ENCODE measurements around the gene ZNF416.
A peak's percentile ranks its signal among the peaks of the same experiment; 100 is the strongest.

The ZNF416 gene

DNA sequence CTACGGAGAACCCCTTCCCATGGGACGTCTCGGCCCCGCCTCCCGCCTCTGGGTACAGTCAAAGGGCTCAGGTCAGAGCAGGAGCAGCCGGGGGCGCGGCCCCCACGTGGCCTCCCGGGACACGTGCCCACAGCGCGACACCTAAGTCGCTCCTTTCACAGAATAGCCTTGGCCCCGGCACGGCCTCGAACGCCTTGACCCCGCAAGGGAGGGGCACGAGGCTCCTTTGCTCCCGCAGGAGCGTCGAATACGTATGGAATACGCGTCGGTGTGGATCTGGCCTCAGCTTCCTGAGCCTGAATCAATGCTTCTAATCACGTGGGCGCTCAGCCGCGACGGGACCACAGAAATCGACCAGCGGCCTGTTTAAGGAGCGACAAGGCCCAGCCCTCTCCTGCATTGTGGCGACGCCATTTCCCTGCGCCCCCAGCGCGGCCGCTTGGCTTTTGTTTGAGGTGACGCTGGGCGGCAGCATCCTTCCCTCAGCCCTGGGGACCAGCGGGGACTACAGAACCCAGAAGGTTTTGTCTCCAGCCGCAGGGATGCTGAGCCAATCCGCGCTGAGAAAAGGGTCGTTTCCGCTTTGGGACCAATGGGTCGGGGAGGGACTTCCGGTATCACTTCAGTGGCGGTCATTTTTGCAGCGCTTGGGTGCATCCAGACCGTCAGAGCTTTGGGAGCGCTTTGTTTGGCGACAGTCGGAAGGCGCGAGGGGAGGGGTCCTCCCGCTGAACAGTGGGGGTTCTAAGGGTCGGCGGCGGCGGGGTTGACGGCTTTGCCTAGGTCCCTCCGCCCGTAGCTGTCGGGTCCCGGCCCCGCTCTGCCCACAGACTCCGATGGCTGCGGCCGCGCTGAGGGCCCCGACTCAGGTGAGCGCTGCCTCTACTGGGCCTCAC is 5.1 kb upstream of the ZNF416 start, which contains the start of gene ZIK1:
TSS of gene ZIK1 (plus strand) at position 625 of the 896 bp plus-strand sequence. CDS start at position 837, 212 bp downstream.
- Histone ChIP-seq H3K27me3 (ENCODE audit: insufficient read depth, low read length) (no peaks in the 10 kb centered on the region), H2AFZ (ENCODE audit: low read length, unreplicated experiment) (peak within 1 kb of the TSS; percentile 96), H3K79me2 (ENCODE audit: control insufficient read depth, insufficient read depth, low read length, unreplicated experiment) (peaks cover 14% of the 10 kb centered on the region), H3K27ac (ENCODE audit: low read depth, low read length) (no peak within 1 kb of the TSS; the same call in 1 of the 2 replicates), H3K4me3 (ENCODE audit: low read depth, low read length) (peak within 1 kb of the TSS; percentile 95), H3K4me1 (ENCODE audit: control insufficient read depth, insufficient read depth, low read length, unreplicated experiment) (no peaks in the 10 kb centered on the region), H3K36me3 (ENCODE audit: insufficient read depth, low read length) (peaks cover 15% of the 10 kb centered on the region)

DNA sequence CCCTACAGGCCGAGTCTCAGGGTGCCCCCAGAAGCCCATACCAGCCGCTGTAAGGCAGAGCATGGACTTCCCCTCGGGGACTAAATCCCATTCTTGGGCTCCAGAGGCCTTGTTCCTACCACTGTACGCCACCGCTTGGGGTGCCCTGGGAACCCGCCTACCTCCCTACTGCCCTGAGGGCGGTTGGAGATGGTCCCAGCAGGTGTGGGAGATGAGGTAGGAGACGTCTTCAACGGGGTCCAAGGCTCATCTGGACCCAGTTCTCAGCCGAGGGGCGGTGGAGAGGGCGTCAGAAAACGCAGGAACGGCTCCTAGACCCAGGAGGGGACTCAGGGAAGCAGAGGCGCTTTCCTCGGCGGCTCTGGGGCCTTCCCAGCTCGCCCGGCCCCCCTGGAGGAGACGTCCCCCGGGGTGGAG is 4.4 kb upstream of the ZNF416 start:
- H2AFZ ChIP-seq (ENCODE audit: low read length, unreplicated experiment): peak overlapping the region; percentile 96
- H3K4me1 ChIP-seq (ENCODE audit: control insufficient read depth, insufficient read depth, low read length, unreplicated experiment): no peaks in the 10 kb centered on the region
- no peaks in the 10 kb centered on the region for H3K27me3 ChIP-seq (ENCODE audit: insufficient read depth, low read length)
- H3K4me3 ChIP-seq (ENCODE audit: low read depth, low read length): peak overlapping the region; percentile 95
- H3K36me3 ChIP-seq (ENCODE audit: insufficient read depth, low read length): peaks cover 9% of the 10 kb centered on the region; the same call in 1 of the 2 replicates
- H3K27ac ChIP-seq (ENCODE audit: low read depth, low read length): no peak overlapping the region
- H3K79me2 ChIP-seq (ENCODE audit: control insufficient read depth, insufficient read depth, low read length, unreplicated experiment): peaks cover 18% of the 10 kb centered on the region

DNA sequence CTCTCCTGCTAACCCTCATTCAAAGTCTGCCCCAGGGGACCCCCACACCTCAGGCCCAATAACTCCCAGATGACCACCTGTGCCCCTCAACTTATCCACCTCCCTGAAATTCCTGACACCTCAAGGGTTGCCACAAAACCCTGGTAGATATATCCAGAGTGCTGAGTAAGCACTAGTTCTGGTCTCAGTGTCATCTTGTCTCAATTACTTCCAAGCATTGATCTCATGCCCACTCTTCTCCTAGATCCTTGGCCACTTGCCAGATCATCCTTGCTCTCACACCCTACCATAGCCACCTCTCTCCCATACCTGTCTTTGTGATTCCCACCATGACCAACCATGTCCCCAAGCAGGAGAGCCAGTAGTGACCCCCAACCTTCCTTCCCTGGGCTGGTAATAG is 2.0 kb downstream of the ZNF416 start:
- Histone ChIP-seq H3K79me2 (ENCODE audit: control insufficient read depth, insufficient read depth, low read length, unreplicated experiment) (peaks cover 20% of the 10 kb centered on the region), H3K27ac (ENCODE audit: low read depth, low read length) (no peak overlapping the region), H3K4me3 (ENCODE audit: low read depth, low read length) (no peak overlapping the region; the same call in 1 of the 2 replicates), H2AFZ (ENCODE audit: low read length, unreplicated experiment) (no peak overlapping the region), H3K36me3 (ENCODE audit: insufficient read depth, low read length) (peaks cover 52% of the 10 kb centered on the region), H3K4me1 (ENCODE audit: control insufficient read depth, insufficient read depth, low read length, unreplicated experiment) (peaks cover 3% of the 10 kb centered on the region), H3K27me3 (ENCODE audit: insufficient read depth, low read length) (no peaks in the 10 kb centered on the region)

DNA sequence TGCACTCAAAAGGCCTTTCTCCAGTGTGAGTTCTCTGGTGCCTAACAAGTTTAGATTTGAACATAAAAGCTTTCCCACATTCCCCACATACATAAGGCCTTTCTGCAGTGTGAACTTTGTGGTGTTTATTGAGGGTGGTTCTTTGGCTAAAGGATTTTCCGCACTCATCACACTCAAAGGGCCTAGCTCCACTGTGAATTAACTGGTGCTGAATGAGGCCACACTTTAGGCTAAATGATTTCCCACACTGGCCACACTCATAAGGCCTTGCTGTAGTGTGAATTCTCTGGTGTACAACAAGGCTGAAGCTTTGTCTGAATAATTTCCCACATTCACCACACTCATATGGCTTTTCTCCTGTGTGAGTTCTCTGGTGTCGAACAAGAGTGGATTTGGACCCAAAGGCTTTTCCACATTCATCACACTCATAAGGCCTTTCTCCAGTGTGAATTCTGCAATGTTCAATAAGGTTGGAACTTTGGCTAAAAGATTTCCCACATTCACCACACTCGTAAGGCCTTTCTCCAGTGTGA is 6.2 kb downstream of the ZNF416 start:
- H3K27ac ChIP-seq (ENCODE audit: low read depth, low read length): no peak overlapping the region
- peaks cover 9% of the 10 kb centered on the region for H3K79me2 ChIP-seq (ENCODE audit: control insufficient read depth, insufficient read depth, low read length, unreplicated experiment)
- H3K4me3 ChIP-seq (ENCODE audit: low read depth, low read length): no peak overlapping the region
- H3K4me1 ChIP-seq (ENCODE audit: control insufficient read depth, insufficient read depth, low read length, unreplicated experiment): no peaks in the 10 kb centered on the region
- H3K27me3 ChIP-seq (ENCODE audit: insufficient read depth, low read length): no peaks in the 10 kb centered on the region
- peaks cover 62% of the 10 kb centered on the region for H3K36me3 ChIP-seq (ENCODE audit: insufficient read depth, low read length)
- no peak overlapping the region for H2AFZ ChIP-seq (ENCODE audit: low read length, unreplicated experiment)

DNA sequence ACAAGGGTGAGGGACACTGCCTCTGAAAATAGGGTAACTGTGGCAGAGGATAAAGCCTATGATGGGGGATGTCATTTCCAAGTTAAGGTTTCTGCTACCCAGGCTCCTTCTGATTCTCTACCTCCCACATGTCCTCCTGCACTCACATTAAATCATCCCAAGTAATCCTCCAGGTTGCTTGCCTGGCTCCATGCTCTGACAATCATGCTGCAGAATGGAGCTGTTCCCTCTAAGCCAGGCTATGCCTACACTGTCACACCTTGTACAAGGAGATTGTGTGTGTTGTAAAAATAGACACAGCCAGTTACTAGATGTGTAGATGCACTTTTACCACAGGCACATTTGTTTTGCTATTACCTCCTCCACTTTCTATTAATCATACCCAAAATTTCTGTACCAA is 8.0 kb downstream of the ZNF416 start:
- Histone ChIP-seq H3K27me3 (ENCODE audit: insufficient read depth, low read length) (no peaks in the 10 kb centered on the region), H3K4me3 (ENCODE audit: low read depth, low read length) (no peak overlapping the region), H3K36me3 (ENCODE audit: insufficient read depth, low read length) (peaks cover 49% of the 10 kb centered on the region), H3K79me2 (ENCODE audit: control insufficient read depth, insufficient read depth, low read length, unreplicated experiment) (no peaks in the 10 kb centered on the region), H3K27ac (ENCODE audit: low read depth, low read length) (no peak overlapping the region), H2AFZ (ENCODE audit: low read length, unreplicated experiment) (no peak overlapping the region), H3K4me1 (ENCODE audit: control insufficient read depth, insufficient read depth, low read length, unreplicated experiment) (no peaks in the 10 kb centered on the region)

DNA sequence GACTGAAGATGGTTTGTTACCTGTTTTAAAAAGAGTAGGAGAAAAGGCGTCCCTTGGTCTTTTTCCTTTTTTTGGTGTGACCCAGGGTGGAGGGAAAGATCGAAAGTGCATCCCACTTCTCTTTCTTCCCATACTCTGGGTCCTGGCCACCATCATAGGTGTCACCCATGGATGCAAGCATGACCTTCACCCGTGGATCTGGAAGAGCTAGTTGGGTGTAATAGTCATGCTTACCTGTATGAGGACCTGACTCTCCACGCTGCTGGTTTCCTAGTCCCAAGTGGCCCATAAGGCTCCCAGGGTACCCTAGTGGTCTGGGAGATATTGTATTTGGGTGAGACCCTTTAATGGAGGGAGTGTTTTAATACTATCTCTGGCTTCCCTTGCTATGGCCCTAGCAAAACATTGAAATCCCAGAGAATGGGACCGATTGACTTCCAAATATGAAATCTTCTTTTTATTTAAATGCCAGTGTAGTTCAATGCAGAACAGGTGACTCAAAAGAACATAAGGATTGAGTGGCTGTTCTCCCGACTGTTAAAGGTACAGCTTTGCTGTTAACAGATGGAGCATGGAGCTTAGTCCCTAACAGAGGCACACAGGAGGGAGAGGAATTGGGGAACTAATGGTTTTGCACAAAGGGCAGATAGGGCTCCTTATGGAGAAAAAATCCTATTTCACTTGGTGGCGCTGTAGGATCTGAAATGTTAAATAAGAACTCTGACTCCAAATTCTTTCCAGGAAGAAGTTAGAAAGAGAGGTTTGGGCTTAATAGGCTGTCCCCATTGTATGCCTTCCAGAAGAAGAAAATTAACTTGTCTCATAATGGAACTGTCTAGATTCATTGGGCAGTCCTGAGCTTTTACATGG is 12.1 kb downstream of the ZNF416 start:
- H3K36me3 ChIP-seq (ENCODE audit: insufficient read depth, low read length): peaks cover 10% of the 10 kb centered on the region; the same call in 1 of the 2 replicates
- no peak overlapping the region for H3K4me3 ChIP-seq (ENCODE audit: low read depth, low read length)
- no peaks in the 10 kb centered on the region for H3K79me2 ChIP-seq (ENCODE audit: control insufficient read depth, insufficient read depth, low read length, unreplicated experiment)
- no peak overlapping the region for H2AFZ ChIP-seq (ENCODE audit: low read length, unreplicated experiment)
- H3K27ac ChIP-seq (ENCODE audit: low read depth, low read length): no peak overlapping the region
- H3K4me1 ChIP-seq (ENCODE audit: control insufficient read depth, insufficient read depth, low read length, unreplicated experiment): no peaks in the 10 kb centered on the region
- no peaks in the 10 kb centered on the region for H3K27me3 ChIP-seq (ENCODE audit: insufficient read depth, low read length)

DNA sequence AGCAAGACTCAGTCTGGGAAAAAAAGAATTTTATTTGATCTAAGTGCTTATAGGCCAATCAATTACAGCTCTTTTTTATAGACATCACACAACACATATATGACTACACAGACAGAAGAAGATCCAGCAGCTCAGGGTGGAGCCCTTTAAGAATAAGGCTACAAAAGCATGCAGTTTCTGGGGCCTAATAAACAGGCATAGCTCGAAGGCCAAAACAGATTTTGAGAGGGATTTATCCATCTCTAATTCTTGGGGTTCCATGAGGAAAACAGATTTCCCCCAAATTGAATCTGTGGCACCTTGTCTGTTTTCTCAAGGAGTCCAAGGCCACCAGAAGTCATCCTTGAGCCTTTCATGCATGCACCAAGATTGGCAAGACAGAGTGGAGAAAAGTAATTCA is 15.2 kb downstream of the ZNF416 start:
- Histone ChIP-seq H3K4me3 (ENCODE audit: low read depth, low read length) (no peak overlapping the region), H3K27me3 (ENCODE audit: insufficient read depth, low read length) (no peaks in the 10 kb centered on the region), H3K4me1 (ENCODE audit: control insufficient read depth, insufficient read depth, low read length, unreplicated experiment) (peaks cover 8% of the 10 kb centered on the region), H2AFZ (ENCODE audit: low read length, unreplicated experiment) (no peak overlapping the region), H3K79me2 (ENCODE audit: control insufficient read depth, insufficient read depth, low read length, unreplicated experiment) (peaks cover 3% of the 10 kb centered on the region), H3K36me3 (ENCODE audit: insufficient read depth, low read length) (no peaks in the 10 kb centered on the region), H3K27ac (ENCODE audit: low read depth, low read length) (no peak overlapping the region)

DNA sequence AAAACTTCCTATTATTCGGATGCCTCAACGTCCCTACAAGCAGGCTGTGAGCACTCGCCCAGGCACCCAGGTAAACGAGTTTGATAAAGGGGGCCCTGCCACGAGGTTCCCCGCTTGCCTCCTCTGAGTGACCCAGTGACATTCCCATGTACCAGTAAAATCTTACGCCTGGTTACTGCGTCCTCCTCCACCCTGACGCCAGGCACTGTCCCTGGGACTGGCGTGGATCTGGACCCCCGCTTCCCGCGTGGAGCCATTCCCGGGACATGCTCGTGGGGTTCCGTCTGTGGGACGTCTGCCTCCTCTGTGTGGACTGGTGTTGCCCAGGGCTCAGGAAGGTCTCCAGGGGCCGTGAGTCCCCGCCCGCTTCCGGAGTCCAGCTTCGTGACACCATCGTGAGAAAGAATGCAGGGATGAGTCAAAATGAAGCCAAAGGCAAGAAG is 18.6 kb downstream of the ZNF416 start:
- Histone ChIP-seq H3K27me3 (ENCODE audit: insufficient read depth, low read length) (no peaks in the 10 kb centered on the region), H2AFZ (ENCODE audit: low read length, unreplicated experiment) (peak overlapping the region; percentile 99), H3K4me1 (ENCODE audit: control insufficient read depth, insufficient read depth, low read length, unreplicated experiment) (peaks cover 8% of the 10 kb centered on the region), H3K36me3 (ENCODE audit: insufficient read depth, low read length) (peaks cover 14% of the 10 kb centered on the region), H3K4me3 (ENCODE audit: low read depth, low read length) (peak overlapping the region; percentile 87), H3K79me2 (ENCODE audit: control insufficient read depth, insufficient read depth, low read length, unreplicated experiment) (peaks cover 20% of the 10 kb centered on the region), H3K27ac (ENCODE audit: low read depth, low read length) (peak overlapping the region; percentile 96)

DNA sequence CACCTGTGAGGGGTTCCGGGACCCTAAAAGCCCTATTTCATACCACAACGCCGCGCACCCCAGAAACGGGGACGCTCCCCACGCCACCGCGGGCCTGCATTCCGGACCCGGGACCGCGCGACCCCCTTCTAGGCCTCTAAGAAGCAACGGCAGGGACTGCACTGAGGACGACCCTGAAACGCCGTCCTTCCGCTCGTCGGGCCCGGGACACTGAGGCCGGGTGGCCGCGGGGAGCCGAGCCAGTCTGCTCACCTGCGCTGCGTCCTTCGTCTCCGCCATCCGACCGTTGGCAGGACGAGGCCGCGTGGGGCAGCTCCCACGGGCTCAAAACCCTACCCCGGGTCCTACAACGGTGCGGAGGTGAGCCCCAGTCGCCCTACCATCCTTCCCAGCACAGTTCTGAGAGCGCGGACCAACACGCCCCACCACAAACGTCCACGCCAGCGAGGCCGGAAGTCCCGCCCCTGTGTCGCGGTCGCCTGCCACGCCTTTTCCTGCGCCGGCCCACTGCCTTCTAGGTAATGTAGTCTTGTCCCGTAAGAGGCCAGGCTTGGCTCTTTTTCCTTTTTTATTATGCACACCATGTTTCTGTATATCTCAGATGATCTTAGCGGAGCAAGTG is 19.2 kb downstream of the ZNF416 start, which contains the start of gene ZNF550:
TSS of gene ZNF550 (minus strand) at position 460 of the 622 bp plus-strand sequence. CDS start at position 279, 181 bp downstream.
- Histone ChIP-seq H3K4me1 (ENCODE audit: control insufficient read depth, insufficient read depth, low read length, unreplicated experiment) (peaks cover 8% of the 10 kb centered on the region), H2AFZ (ENCODE audit: low read length, unreplicated experiment) (peak within 1 kb of the TSS; percentile 99), H3K27ac (ENCODE audit: low read depth, low read length) (peak within 1 kb of the TSS; percentile 96), H3K4me3 (ENCODE audit: low read depth, low read length) (peak within 1 kb of the TSS; percentile 87), H3K27me3 (ENCODE audit: insufficient read depth, low read length) (no peaks in the 10 kb centered on the region), H3K79me2 (ENCODE audit: control insufficient read depth, insufficient read depth, low read length, unreplicated experiment) (peaks cover 20% of the 10 kb centered on the region), H3K36me3 (ENCODE audit: insufficient read depth, low read length) (peaks cover 19% of the 10 kb centered on the region)

DNA sequence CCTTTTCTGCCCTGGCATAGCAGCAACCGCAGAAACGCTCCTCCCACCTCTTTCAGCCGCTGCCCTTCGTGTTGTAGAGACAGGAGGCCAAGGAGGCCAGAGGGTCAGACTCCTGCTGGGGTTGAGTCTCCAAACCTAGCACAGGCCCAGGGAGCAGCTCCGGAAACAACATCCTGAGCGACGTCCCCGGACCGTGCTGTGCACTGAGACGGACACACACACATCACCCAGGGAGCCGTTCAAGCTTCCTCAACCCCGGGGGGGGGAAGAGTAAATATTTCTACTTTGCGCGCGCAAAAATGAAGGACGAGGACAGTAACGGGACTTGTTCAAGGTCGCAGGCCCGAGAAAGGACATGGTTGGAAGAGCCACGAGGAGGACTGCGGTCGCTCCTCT is 19.7 kb downstream of the ZNF416 start:
- H2AFZ ChIP-seq (ENCODE audit: low read length, unreplicated experiment): peak overlapping the region; percentile 56
- H3K79me2 ChIP-seq (ENCODE audit: control insufficient read depth, insufficient read depth, low read length, unreplicated experiment): peaks cover 20% of the 10 kb centered on the region
- peak overlapping the region; percentile 96; the same call in 1 of the 2 replicates for H3K27ac ChIP-seq (ENCODE audit: low read depth, low read length)
- H3K4me3 ChIP-seq (ENCODE audit: low read depth, low read length): peak overlapping the region; percentile 87
- peaks cover 24% of the 10 kb centered on the region for H3K36me3 ChIP-seq (ENCODE audit: insufficient read depth, low read length)
- no peaks in the 10 kb centered on the region for H3K27me3 ChIP-seq (ENCODE audit: insufficient read depth, low read length)
- peaks cover 8% of the 10 kb centered on the region for H3K4me1 ChIP-seq (ENCODE audit: control insufficient read depth, insufficient read depth, low read length, unreplicated experiment)
